CD1c-positive myeloid dendritic cell (primary cell): ENCODE measurements around the gene GALR3.
A peak's percentile ranks its signal among the peaks of the same experiment; 100 is the strongest.
"Not testable (repeated sequence)": the region's sequence is repeated elsewhere in the genome, so short reads cannot be mapped to it uniquely, and the experiment has no call there.

Experiments used
- DNase-seq: peaks from one replicate; pipeline ENCODE4 v3.0.0-alpha.2; 2016; ENCODE audit errors: extremely low spot score

The GALR3 gene

GRCh38 chr22:37823134-37823985 lies at the start of gene GALR3:
GALR3 (plus strand) TSS chr22:37823382; CDS start chr22:37823407, 25 bp downstream.
- no peak for DNase-seq

- no peak for DNase-seq
These were observed 48.5 kb upstream of the GALR3 start for GRCh38 chr22:37774728-37775127.

GRCh38 chr22:37775785-37776638 lies 47.2 kb upstream of the GALR3 start:
- no peak for DNase-seq

- DNase-seq: no peak
These were observed 46.6 kb upstream of the GALR3 start for GRCh38 chr22:37776639-37777005.

GRCh38 chr22:37777122-37777687 lies 46.0 kb upstream of the GALR3 start:
- DNase-seq: peak; percentile 52

- DNase-seq: no peak
These were observed 44.7 kb upstream of the GALR3 start for GRCh38 chr22:37778370-37779009.

- no peak for DNase-seq
These were observed 41.6 kb upstream of the GALR3 start for GRCh38 chr22:37781434-37782059.

- no peak for DNase-seq
These were observed 40.6 kb upstream of the GALR3 start for GRCh38 chr22:37782340-37783168.

GRCh38 chr22:37784829-37785495 lies 38.2 kb upstream of the GALR3 start:
- no peak for DNase-seq

GRCh38 chr22:37790234-37790633 lies 32.9 kb upstream of the GALR3 start:
- no peak for DNase-seq

- DNase-seq: no peak
These were observed 30.7 kb upstream of the GALR3 start for GRCh38 chr22:37792494-37792893.

GRCh38 chr22:37794376-37794775 lies 28.8 kb upstream of the GALR3 start:
- DNase-seq: no peak

GRCh38 chr22:37796079-37796478 lies 27.1 kb upstream of the GALR3 start:
- DNase-seq: no peak

GRCh38 chr22:37797259-37797658 lies 25.9 kb upstream of the GALR3 start:
- not testable (repeated sequence) for DNase-seq

GRCh38 chr22:37797874-37798500 lies 25.2 kb upstream of the GALR3 start:
- no peak for DNase-seq

GRCh38 chr22:37799979-37800378 lies 23.2 kb upstream of the GALR3 start:
- DNase-seq: not testable (repeated sequence)

GRCh38 chr22:37801946-37802309 lies 21.3 kb upstream of the GALR3 start:
- no peak for DNase-seq

GRCh38 chr22:37802310-37803194 lies 20.6 kb upstream of the GALR3 start:
- DNase-seq: peak; percentile 25

GRCh38 chr22:37803195-37803638 lies 20.0 kb upstream of the GALR3 start:
- DNase-seq: no peak
